Right lobe of liver (tissue), 6 donors: ENCODE results near the gene SLC16A4. TPM values are rescaled to one million over a fixed set of nuclear protein-coding genes. Genes with fewer than 3 reads are reported as not detected.
A peak's percentile ranks its signal among the peaks of the same experiment; 100 is the strongest.

Experiments used
- ATAC-seq, 4 donors: fragments of 200-7000 bp; cut with Tn5 transposase; one replicate each; pipeline ENCODE4 v1.9.1; 2020; ENCODE audit warnings: mild to moderate bottlenecking in 4 of 4, moderate library complexity in 4 of 4
- DNase-seq, 3 donors: peaks; one replicate each; pipeline ENCODE4 v3.0.0-alpha.2; 2020
- H3K27ac ChIP-seq, 3 donors: fragments of 200-600 bp; one replicate each; pipeline ENCODE4 v1.8.0; 2022
- H3K27me3 ChIP-seq, 2 donors: fragments of 200-600 bp; one replicate each; pipeline ENCODE4 v1.8.0; 2022
- H3K36me3 ChIP-seq, 4 donors: fragments of 200-600 bp; sonication (generic) in 1 of 4; one replicate each; pipeline versions ENCODE4 v1.5.1 to v1.8.0; 2017 to 2022; ENCODE audit warnings: control low read depth in 1 of 4
- H3K4me1 ChIP-seq, 4 donors: fragments of 200-600 bp; sonication (generic) in 1 of 4; one replicate each; pipeline versions ENCODE4 v1.5.1 to v1.8.0; 2017 to 2022; ENCODE audit warnings: control low read depth in 1 of 4
- H3K4me3 ChIP-seq, 3 donors: fragments of 200-600 bp; one replicate each; pipeline ENCODE4 v1.8.0; 2022
- H3K9me3 ChIP-seq, 4 donors: fragments of 200-600 bp; sonication (generic) in 1 of 4; one replicate each; pipeline versions ENCODE4 v1.5.1 to v1.8.0; 2017 to 2022; ENCODE audit warnings: control low read depth in 1 of 4
- POLR2A ChIP-seq: fragments of 450-650 bp; IDR thresholded peaks from one replicate; pipeline ENCODE4 v1.6.1; 2017; ENCODE audit warnings: antibody characterized with exemption, mild to moderate bottlenecking
- WGBS: methylation state at CpG from one replicate; pipeline ENCODE4 v1.1.6; 2018; ENCODE audit warnings: low coverage, low lambda C conversion rate; ENCODE audit not compliant: insufficient coverage; ENCODE audit errors: missing lambda C conversion rate; 5-methylcytosine and 5-hydroxymethylcytosine counted together
- intact Hi-C, 2 donors: fragments of 100-400 bp; cut with DNase I; formaldehyde crosslinking; loops; one replicate each; pipeline versions ENCODE4 v1.11.2 to v1.14.1; 2022
- total RNA-seq, 6 experiments: library from RNA; depleted of rRNA in 2 of 6; stranded (reverse); fragments of >200 nt in 2 of 6; fragmentation: NEBNext Ultra II Directional in 3 of 6; extraction: Animal tissue kit (Norgen Biotek cat#: 25700) in 3 of 6; gene quantifications; one replicate each; pipeline versions ENCODE4 v1.1.0 to v1.2.4, GENCODE V29; 2016 to 2023
- TF ChIP-seq, protein P1 (sequence below), 4 donors: fragments of 200-600 bp in 3 of 4; fragments of 450-650 bp in 1 of 4; IDR thresholded peaks; one replicate each; pipeline versions ENCODE4 v1.5.1 to v1.8.0; 2016 to 2022; ENCODE audit warnings: antibody characterized with exemption in 4 of 4, mild to moderate bottlenecking in 2 of 4
- donor health status: DM: no; HTN: yes; CAD: no.
- donor health status: DM: no; HTN: no; CAD: no.
- donor health status: DM: no; HTN: no; CAD: no.
- donor health status: DM: no; HTN: yes; CAD: no.
- donor health status: DM: no; HTN: yes; CAD: no.

SLC16A4 gene
- total RNA-seq, 6 experiments from 2014 or later = 0.49 to 4.0 (median 3.4) TPM

- no peak for TF ChIP-seq POLR2A
- TF ChIP-seq, protein P1, sequence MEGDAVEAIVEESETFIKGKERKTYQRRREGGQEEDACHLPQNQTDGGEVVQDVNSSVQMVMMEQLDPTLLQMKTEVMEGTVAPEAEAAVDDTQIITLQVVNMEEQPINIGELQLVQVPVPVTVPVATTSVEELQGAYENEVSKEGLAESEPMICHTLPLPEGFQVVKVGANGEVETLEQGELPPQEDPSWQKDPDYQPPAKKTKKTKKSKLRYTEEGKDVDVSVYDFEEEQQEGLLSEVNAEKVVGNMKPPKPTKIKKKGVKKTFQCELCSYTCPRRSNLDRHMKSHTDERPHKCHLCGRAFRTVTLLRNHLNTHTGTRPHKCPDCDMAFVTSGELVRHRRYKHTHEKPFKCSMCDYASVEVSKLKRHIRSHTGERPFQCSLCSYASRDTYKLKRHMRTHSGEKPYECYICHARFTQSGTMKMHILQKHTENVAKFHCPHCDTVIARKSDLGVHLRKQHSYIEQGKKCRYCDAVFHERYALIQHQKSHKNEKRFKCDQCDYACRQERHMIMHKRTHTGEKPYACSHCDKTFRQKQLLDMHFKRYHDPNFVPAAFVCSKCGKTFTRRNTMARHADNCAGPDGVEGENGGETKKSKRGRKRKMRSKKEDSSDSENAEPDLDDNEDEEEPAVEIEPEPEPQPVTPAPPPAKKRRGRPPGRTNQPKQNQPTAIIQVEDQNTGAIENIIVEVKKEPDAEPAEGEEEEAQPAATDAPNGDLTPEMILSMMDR (IDR thresholded peaks at IDR 0.05) = no peak
- 50% methylated on average over 1 of the region's 1 CpG for WGBS
- no peak overlapping the region for H3K27ac ChIP-seq
- H3K4me1 ChIP-seq = no peaks in the 10 kb centered on the region
- H3K4me3 ChIP-seq = no peak overlapping the region
- ATAC-seq (no peak), DNase-seq (no peak)
- no peaks in the 10 kb centered on the region for H3K36me3 ChIP-seq
- no peaks in the 10 kb centered on the region for H3K27me3 ChIP-seq
- no peaks in the 10 kb centered on the region for H3K9me3 ChIP-seq
- intact Hi-C loops = no loop called here
Measured at GRCh38 chr1:110326826-110327225, 64.0 kb downstream of the SLC16A4 start.

DNA sequence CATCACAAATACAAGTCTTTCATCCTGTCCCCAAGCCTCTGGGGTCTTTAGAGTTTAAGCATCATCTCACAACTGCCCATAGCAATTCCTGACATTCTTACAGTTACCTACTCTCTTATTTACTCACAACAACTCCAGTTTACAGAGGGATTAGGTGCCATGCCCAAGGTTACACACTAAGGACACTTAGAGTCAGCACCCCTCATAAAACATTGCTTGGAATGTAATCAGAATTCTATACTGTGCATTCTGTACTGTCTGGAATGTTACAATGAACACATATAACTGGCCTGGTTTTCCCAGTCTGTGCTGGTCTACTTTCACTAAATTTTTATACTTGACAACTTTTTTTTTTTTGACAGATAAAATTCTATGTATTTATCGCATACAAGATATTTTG lies 66.2 kb downstream of the SLC16A4 start:
- H3K4me3 ChIP-seq = no peak overlapping the region
- H3K27ac ChIP-seq = no peak overlapping the region
- WGBS = 81% methylated on average over 1 of the region's 1 CpG
- DNase-seq (no peak), ATAC-seq (no peak)
- no peaks in the 10 kb centered on the region for H3K36me3 ChIP-seq
- intact Hi-C loops = no loop called here
- no peaks in the 10 kb centered on the region for H3K9me3 ChIP-seq
- no peaks in the 10 kb centered on the region for H3K27me3 ChIP-seq
- TF ChIP-seq, protein P1 (IDR thresholded peaks at IDR 0.05) = no peak
- TF ChIP-seq POLR2A = no peak
- H3K4me1 ChIP-seq = no peaks in the 10 kb centered on the region

DNA sequence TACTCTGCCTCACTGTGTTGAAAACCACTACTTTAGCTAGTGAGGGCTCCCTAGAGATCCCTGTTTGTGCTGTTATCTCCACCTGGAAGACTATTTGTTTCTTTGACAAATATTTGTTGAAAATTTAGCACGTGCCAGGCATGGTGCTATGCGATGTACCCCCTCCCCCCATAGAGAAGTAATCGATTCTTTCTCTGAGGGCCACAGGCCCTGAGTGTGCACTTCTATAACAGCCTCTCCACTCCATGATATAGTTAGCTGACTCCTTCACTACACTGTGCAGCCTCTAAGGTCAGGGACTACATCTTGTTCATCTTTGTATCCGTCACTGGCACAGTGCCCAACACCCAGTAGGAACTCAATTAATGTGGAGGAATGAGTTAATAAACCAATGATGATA lies 69.0 kb downstream of the SLC16A4 start:
- ATAC-seq (peak in 1 of 4 donors; percentile 49), DNase-seq (no peak)
- H3K27me3 ChIP-seq = no peaks in the 10 kb centered on the region
- 27% methylated on average over 4 of the region's 4 CpGs for WGBS
- H3K4me1 ChIP-seq = no peaks in the 10 kb centered on the region
- intact Hi-C loops = no loop called here
- no peaks in the 10 kb centered on the region for H3K36me3 ChIP-seq
- TF ChIP-seq, protein P1 (IDR thresholded peaks at IDR 0.05) = no peak
- TF ChIP-seq POLR2A = no peak
- H3K9me3 ChIP-seq = no peaks in the 10 kb centered on the region
- H3K4me3 ChIP-seq = no peak overlapping the region
- no peak overlapping the region for H3K27ac ChIP-seq

GRCh38 chr1:110321045-110321444 lies 69.8 kb downstream of the SLC16A4 start:
- Histone ChIP-seq H3K4me1 (no peaks in the 10 kb centered on the region), H3K9me3 (no peaks in the 10 kb centered on the region), H3K36me3 (no peaks in the 10 kb centered on the region), H3K27me3 (no peaks in the 10 kb centered on the region), H3K4me3 (no peak overlapping the region), H3K27ac (no peak overlapping the region)
- ATAC-seq = no peak
- DNase-seq = no peak
- intact Hi-C loops = no loop called here
- WGBS = 78% methylated on average over 2 of the region's 2 CpGs
- TF ChIP-seq, protein P1 (IDR thresholded peaks at IDR 0.05) = no peak
- no peak for TF ChIP-seq POLR2A

- H3K4me1 ChIP-seq = no peaks in the 10 kb centered on the region
- no peak overlapping the region for H3K27ac ChIP-seq
- ATAC-seq = peak in 1 of 4 donors; percentile 87
- no peaks in the 10 kb centered on the region for H3K36me3 ChIP-seq
- no peaks in the 10 kb centered on the region for H3K9me3 ChIP-seq
- 100% methylated on average over 1 of the region's 1 CpG for WGBS
- H3K27me3 ChIP-seq = no peaks in the 10 kb centered on the region
- TF ChIP-seq, protein P1 (IDR thresholded peaks at IDR 0.05) = no peak
- TF ChIP-seq POLR2A = no peak
- intact Hi-C loops = no loop called here
- DNase-seq = no peak
- H3K4me3 ChIP-seq = no peak overlapping the region
Measured at GRCh38 chr1:110320168-110320518, 70.7 kb downstream of the SLC16A4 start.
